H9 (cell line): ENCODE results near the gene COL27A1. TPM values are rescaled to one million over a fixed set of nuclear protein-coding genes. Genes with fewer than 3 reads are reported as not detected.

Source experiments
- DNase-seq: peaks from one replicate; pipeline ENCODE4 v3.0.0-alpha.2; 2017
- H2AFZ ChIP-seq: one replicate; pipeline ENCODE4 v1.6.1; 2013; ENCODE audit warnings: mild to moderate bottlenecking, low read length, control low read depth, moderate library complexity
- H2AK5ac ChIP-seq: 2 replicates; pipeline ENCODE4 v1.6.1; 2013; ENCODE audit warnings: low read length, control low read depth, mixed read lengths; ENCODE audit not compliant: insufficient read length
- H2BK120ac ChIP-seq: one replicate; pipeline ENCODE4 v1.6.1; 2013; ENCODE audit warnings: low read depth, mild to moderate bottlenecking, low read length, control low read depth, inconsistent platforms; ENCODE audit not compliant: poor library complexity, severe bottlenecking
- H2BK12ac ChIP-seq: 2 replicates; pipeline ENCODE4 v1.6.1; 2013; ENCODE audit warnings: low read length, control low read depth, mixed read lengths, low read depth; ENCODE audit not compliant: insufficient read length
- H2BK15ac ChIP-seq: 2 replicates; pipeline ENCODE4 v1.6.1; 2013; ENCODE audit warnings: low read depth, low read length, control low read depth
- H2BK20ac ChIP-seq: one replicate; pipeline ENCODE4 v1.6.1; 2013; ENCODE audit warnings: low read depth, mild to moderate bottlenecking, low read length, control low read depth, inconsistent platforms; ENCODE audit not compliant: poor library complexity, severe bottlenecking
- H2BK5ac ChIP-seq: 2 replicates; pipeline ENCODE4 v1.6.1; 2013; ENCODE audit warnings: low read length, control low read depth, mixed read lengths; ENCODE audit not compliant: insufficient read length
- H3K14ac ChIP-seq: 2 replicates; pipeline ENCODE4 v1.6.1; 2013; ENCODE audit warnings: low read length, control low read depth; ENCODE audit not compliant: insufficient read depth
- H3K18ac ChIP-seq: 2 replicates; pipeline ENCODE4 v1.6.1; 2013; ENCODE audit warnings: low read depth, mild to moderate bottlenecking, mixed read lengths, low read length, control low read depth; ENCODE audit not compliant: insufficient read length
- H3K23ac ChIP-seq: 2 replicates; pipeline ENCODE4 v1.6.1; 2013; ENCODE audit warnings: low read length, control low read depth, mixed read lengths, low read depth; ENCODE audit not compliant: insufficient read length
- H3K23me2 ChIP-seq: 2 replicates; pipeline ENCODE4 v1.6.1; 2013; ENCODE audit warnings: low read depth, mild to moderate bottlenecking, mixed read lengths, low read length, control low read depth; ENCODE audit not compliant: insufficient read length, poor library complexity, severe bottlenecking
- H3K27ac ChIP-seq: 2 replicates; pipeline ENCODE4 v1.5.1; 2013; ENCODE audit warnings: low read length, control low read depth, mixed read lengths, low read depth; ENCODE audit not compliant: insufficient read length
- H3K27me3 ChIP-seq: 2 replicates; pipeline ENCODE4 v1.6.1; 2013; ENCODE audit warnings: low read length, control low read depth, inconsistent platforms; ENCODE audit not compliant: insufficient read depth
- H3K4ac ChIP-seq: 2 replicates; pipeline ENCODE4 v1.6.1; 2013; ENCODE audit warnings: low read depth, mild to moderate bottlenecking, control low read depth, inconsistent platforms, low read length, moderate library complexity
- H3K4me1 ChIP-seq: 2 replicates; pipeline ENCODE4 v1.6.1; 2013; ENCODE audit warnings: low read length, control low read depth, inconsistent platforms; ENCODE audit not compliant: insufficient read depth
- H3K4me2 ChIP-seq: 2 replicates; pipeline ENCODE4 v1.6.1; 2013; ENCODE audit warnings: low read length, control low read depth, mixed read lengths; ENCODE audit not compliant: insufficient read length, insufficient read depth
- H3K56ac ChIP-seq: 2 replicates; pipeline ENCODE4 v1.6.1; 2013; ENCODE audit warnings: low read depth, mild to moderate bottlenecking, mixed read lengths, low read length, control low read depth; ENCODE audit not compliant: insufficient read length
- H3K79me1 ChIP-seq: 2 replicates; pipeline ENCODE4 v1.6.1; 2013; ENCODE audit warnings: low read depth, mild to moderate bottlenecking, moderate library complexity, low read length, control low read depth, inconsistent platforms; ENCODE audit not compliant: insufficient read depth, poor library complexity, severe bottlenecking
- H3K79me2 ChIP-seq: 2 replicates; pipeline ENCODE4 v1.6.1; 2013; ENCODE audit warnings: low read length, control low read depth, inconsistent platforms; ENCODE audit not compliant: insufficient read depth
- H3K9ac ChIP-seq: 2 replicates; pipeline ENCODE4 v1.6.1; 2013; ENCODE audit warnings: low read length, control low read depth, mixed read lengths; ENCODE audit not compliant: insufficient read length; ENCODE audit errors: extremely low read depth
- H3K9me3 ChIP-seq: one replicate; pipeline ENCODE4 v1.6.1; 2013; ENCODE audit warnings: low read depth, low read length, inconsistent platforms; ENCODE audit not compliant: control insufficient read depth
- H3T11ph ChIP-seq: one replicate; pipeline ENCODE4 v1.6.1; 2013; ENCODE audit warnings: mild to moderate bottlenecking, low read length, control low read depth, inconsistent platforms
- H4K20me1 ChIP-seq: one replicate; pipeline ENCODE4 v1.6.1; 2013; ENCODE audit not compliant: control insufficient read depth, insufficient read length, insufficient read depth
- H4K5ac ChIP-seq: 2 replicates; pipeline ENCODE4 v1.6.1; 2013; ENCODE audit warnings: low read depth, mild to moderate bottlenecking, mixed read lengths, low read length, control low read depth; ENCODE audit not compliant: insufficient read length
- H4K8ac ChIP-seq: replicated peaks from 2 replicates; pipeline ENCODE4 v1.6.1; 2013; ENCODE audit warnings: low read length, control low read depth, mixed read lengths, low read depth; ENCODE audit not compliant: insufficient read length
- H4K91ac ChIP-seq: 2 replicates; pipeline ENCODE4 v1.6.1; 2013; ENCODE audit warnings: low read depth, mild to moderate bottlenecking, moderate library complexity, mixed read lengths, low read length, control low read depth; ENCODE audit not compliant: insufficient read length
- H3K27ac Mint-ChIP-seq, 3 experiments: 2 replicates in 2 of 3; 3 replicates in 1 of 3; pipeline ENCODE4 v1.8.0; 2020 to 2021; ENCODE audit warnings: mixed read lengths in 3 of 3, mild to moderate bottlenecking in 1 of 3, moderate library complexity in 1 of 3
- H3K27me3 Mint-ChIP-seq: 2 replicates; pipeline ENCODE4 v1.8.0; 2021; ENCODE audit warnings: low read depth, mild to moderate bottlenecking, moderate library complexity, mixed read lengths
- H3K36me3 Mint-ChIP-seq, 3 experiments: 2 replicates in 2 of 3; 3 replicates in 1 of 3; pipeline ENCODE4 v1.8.0; 2020 to 2021; ENCODE audit warnings: low read depth in 3 of 3, mixed read lengths in 3 of 3; ENCODE audit not compliant: insufficient read depth in 1 of 3
- H3K4me1 Mint-ChIP-seq, 2 experiments: 2 replicates each; pipeline ENCODE4 v1.8.0; 2020; ENCODE audit warnings: mixed read lengths in 2 of 2
- H3K4me3 Mint-ChIP-seq, 2 experiments: 2 replicates in 1 of 2; 3 replicates in 1 of 2; pipeline ENCODE4 v1.8.0; 2020 to 2021; ENCODE audit warnings: mild to moderate bottlenecking in 2 of 2, mixed read lengths in 2 of 2, moderate library complexity in 1 of 2
- H3K9me3 Mint-ChIP-seq, 2 experiments: 2 replicates in 1 of 2; 3 replicates in 1 of 2; pipeline ENCODE4 v1.8.0; 2020; ENCODE audit warnings: mild to moderate bottlenecking in 2 of 2, mixed read lengths in 2 of 2, moderate library complexity in 1 of 2
- CTCF ChIP-seq: fragments of 200-600 bp; sonication (generic); conservative IDR thresholded peaks from 3 replicates; pipeline ENCODE4 v1.8.0; 2021; ENCODE audit warnings: antibody characterized with exemption, mild to moderate bottlenecking
- WGBS: extraction: QIAGEN DNeasy Blood & Tissue Kit; methylation state at CpG from one replicate; pipeline ENCODE4 v1.1.7; 2013; ENCODE audit warnings: missing lambda C conversion rate, low lambda C conversion rate, mixed read lengths; ENCODE audit not compliant: insufficient read length; ENCODE audit errors: extremely low coverage; 5-methylcytosine and 5-hydroxymethylcytosine counted together
- total RNA-seq: library from RNA; stranded (reverse); gene quantifications from 2 replicates; pipeline ENCODE4 v1.2.1, GENCODE V29; 2021

Gene COL27A1
- total RNA-seq, 1 experiment from 2014 or later: 17.9 TPM

GRCh38 chr9:114112778-114113584 lies 42.4 kb upstream of the COL27A1 start:
- Histone ChIP-seq H3K9ac (no peak overlapping the region), H3K23ac (no peak overlapping the region), H3K27me3 (no peaks in the 10 kb centered on the region; the same call in 1 of the 2 replicates), H4K91ac (no peak overlapping the region), H3K23me2 (no peaks in the 10 kb centered on the region), H3K14ac (no peak overlapping the region; the same call in 1 of the 2 replicates), H3K79me1 (no peaks in the 10 kb centered on the region), H3K18ac (no peak overlapping the region), H3K4me2 (no peak overlapping the region), H2AFZ (no peak overlapping the region), H2BK5ac (no peak overlapping the region), H4K20me1 (no peaks in the 10 kb centered on the region), H4K5ac (no peak overlapping the region), H2AK5ac (no peak overlapping the region), H3K9me3 (no peaks in the 10 kb centered on the region), H2BK120ac (no peak overlapping the region), H3K4ac (no peak overlapping the region), H4K8ac (no peak overlapping the region), H3K27ac (no peak overlapping the region), H3T11ph (no peak overlapping the region), H2BK12ac (no peak overlapping the region), H3K56ac (no peak overlapping the region), H2BK20ac (no peak overlapping the region), H2BK15ac (no peak overlapping the region), H3K4me1 (no peaks in the 10 kb centered on the region), H3K79me2 (no peaks in the 10 kb centered on the region)
- WGBS: no CpG with 5 or more reads among the region's 10 CpGs
- no peak for DNase-seq
- TF ChIP-seq CTCF: no peak
- no peak overlapping the region for H3K4me3 Mint-ChIP-seq
- no peaks in the 10 kb centered on the region for H3K9me3 Mint-ChIP-seq
- H3K27ac Mint-ChIP-seq: no peak overlapping the region
- peaks cover 17 to 19% of the 10 kb centered on the region in 2 experiments for H3K4me1 Mint-ChIP-seq
- no peaks in the 10 kb centered on the region for H3K36me3 Mint-ChIP-seq
- peaks cover 62% of the 10 kb centered on the region for H3K27me3 Mint-ChIP-seq
